Panc1 (cell line): ENCODE measurements around the gene RASGEF1C. TPM values are rescaled to one million over a fixed set of nuclear protein-coding genes. Genes with fewer than 3 reads are reported as not detected.

Experiments used
- ATAC-seq: fragments of 200-7000 bp; cut with Tn5 transposase; 2 replicates; pipeline ENCODE4 v1.9.1; 2020; ENCODE audit warnings: mild to moderate bottlenecking, moderate library complexity
- BruUV-seq: library from RNA; stranded (reverse); fragments of 400-500 nt; replicated peaks from 2 replicates; lab custom pipeline; 2021; lab: Mats Ljungman, UMichigan
- CTCF ChIA-PET: fragments of 300-600 bp; sonication (Branson Sonifier 250); formaldehyde crosslinking; loops from one replicate; lab custom pipeline; 2022; ENCODE audit warnings: antibody characterized with exemption; lab: Charles Lee
- POLR2A ChIA-PET: fragments of 300-600 bp; sonication (Branson Sonifier 250); formaldehyde crosslinking; loops from one replicate; lab custom pipeline; 2022; ENCODE audit warnings: antibody characterized with exemption; lab: Charles Lee
- DNase-seq: peaks from one replicate; pipeline ENCODE4 v3.0.0-alpha.2; 2010; ENCODE audit warnings: low read depth, low spot score
- H3K27ac ChIP-seq: 2 replicates; pipeline ENCODE4 v1.5.1; 2011; ENCODE audit warnings: mild to moderate bottlenecking, low read length, inconsistent platforms
- H3K27me3 ChIP-seq: fragments of 200-500 bp; sonication (Bioruptor generic); 2 replicates; pipeline ENCODE4 v1.6.0; 2014; ENCODE audit warnings: low read length, inconsistent platforms; ENCODE audit not compliant: control insufficient read depth, insufficient read depth
- H3K36me3 ChIP-seq: fragments of 200-500 bp; sonication (Bioruptor generic); 2 replicates; pipeline ENCODE4 v1.5.1; 2014; ENCODE audit warnings: inconsistent platforms, mild to moderate bottlenecking, low read length, moderate library complexity; ENCODE audit not compliant: control insufficient read depth, insufficient read depth
- H3K4me1 ChIP-seq: 2 replicates; pipeline ENCODE4 v1.5.1; 2011; ENCODE audit warnings: inconsistent platforms, mild to moderate bottlenecking, low read length, moderate library complexity; ENCODE audit not compliant: control insufficient read depth, insufficient read depth
- H3K4me3 ChIP-seq, 2 experiments: 2 replicates each; pipeline ENCODE4 v1.5.1; 2011 to 2012; ENCODE audit warnings: low read depth in 2 of 2, low read length in 2 of 2, mild to moderate bottlenecking in 2 of 2, inconsistent platforms in 1 of 2, moderate library complexity in 1 of 2
- H3K9me3 ChIP-seq: fragments of 200-500 bp; sonication (Bioruptor generic); 2 replicates; pipeline ENCODE4 v1.5.1; 2014; ENCODE audit warnings: low read depth, mild to moderate bottlenecking, inconsistent platforms, low read length, moderate library complexity; ENCODE audit not compliant: control insufficient read depth, insufficient read depth
- CTCF ChIP-seq: fragments of 450-650 bp; IDR thresholded peaks from 2 replicates; pipeline ENCODE4 v1.5.1; 2017; ENCODE audit warnings: mild to moderate bottlenecking
- POLR2AphosphoS5 ChIP-seq: IDR thresholded peaks from 2 replicates; pipeline ENCODE4 v1.6.1; 2012; ENCODE audit warnings: mild to moderate bottlenecking, low read depth, low read length, moderate library complexity
- REST ChIP-seq, 2 experiments: IDR thresholded peaks; 2 replicates each; pipeline ENCODE4 v1.6.1; 2011 to 2012; ENCODE audit warnings: low read depth in 2 of 2, control low read depth in 1 of 2, low read length in 1 of 2, mild to moderate bottlenecking in 1 of 2, moderate library complexity in 1 of 2; ENCODE audit not compliant: insufficient read depth in 1 of 2
- SIN3A ChIP-seq: IDR thresholded peaks from 2 replicates; pipeline ENCODE4 v1.6.1; 2012; ENCODE audit warnings: low read depth, mild to moderate bottlenecking, low read length, moderate library complexity, borderline replicate concordance; ENCODE audit not compliant: insufficient read depth
- TCF7L2 ChIP-seq: IDR thresholded peaks from 2 replicates; pipeline ENCODE4 v1.6.1; 2011; ENCODE audit warnings: mild to moderate bottlenecking, low read depth, low read length, inconsistent platforms
- in situ Hi-C: cut with HindIII; loops from 2 replicates; pipeline ENCODE4 v1.10.0; 2016; ENCODE audit warnings: low sequenced_read_pairs, low pct_unique_long_range_greater_than_20kb
- intact Hi-C: fragments of 100-400 bp; cut with micrococcal nuclease; formaldehyde crosslinking; loops from one replicate; pipeline ENCODE4 v1.10.0; 2022; ENCODE audit not compliant: unreplicated experiment
- total RNA-seq: library from RNA; stranded (reverse); gene quantifications from one replicate; pipeline ENCODE4 v1.2.1, GENCODE V29; 2021; ENCODE audit not compliant: unreplicated experiment

RASGEF1C gene
- total RNA-seq, 1 experiment from 2014 or later = 0.49 TPM

- intact Hi-C loops = no loop called here
- Histone ChIP-seq H3K27me3 (peaks cover 5% of the 10 kb centered on the region; the same call in 1 of the 2 replicates), H3K36me3 (no peaks in the 10 kb centered on the region), H3K27ac (no peak overlapping the region), H3K4me1 (no peaks in the 10 kb centered on the region), H3K9me3 (peaks cover 14% of the 10 kb centered on the region; the same call in 1 of the 2 replicates), H3K4me3 (no peak overlapping the region)
- DNase-seq (no peak), ATAC-seq (no peak)
- ChIA-PET POLR2A (no interaction called here), CTCF (no interaction called here)
- no TSS peak for BruUV-seq
- no peak for TF ChIP-seq REST (IDR thresholded peaks at IDR 0.05; ENCODE audit: insufficient read depth in 1 of 2, low read depth in 2 of 2, low read length in 1 of 2)
- no peak for TF ChIP-seq TCF7L2
- no peak for TF ChIP-seq SIN3A
- no peak for TF ChIP-seq POLR2AphosphoS5
- no peak for TF ChIP-seq CTCF
- in situ Hi-C loops = no loop called here
These were observed 103.1 kb downstream of the RASGEF1C start for GRCh38 chr5:180105827-180106312.

GRCh38 chr5:180104168-180104530, 104.9 kb downstream of the RASGEF1C start:
- ChIA-PET POLR2A (no interaction called here), CTCF (no interaction called here)

More at GRCh38 chr5:180104168-180104530, 104.9 kb downstream of the RASGEF1C start:
- no peaks in the 10 kb centered on the region for H3K36me3 ChIP-seq
- no peak overlapping the region for H3K27ac ChIP-seq
- H3K4me3 ChIP-seq = no peak overlapping the region
- intact Hi-C loops = no loop called here
- H3K4me1 ChIP-seq = no peaks in the 10 kb centered on the region
- peaks cover 14% of the 10 kb centered on the region; the same call in 1 of the 2 replicates for H3K9me3 ChIP-seq
- in situ Hi-C loops = no loop called here
- ATAC-seq (no peak), DNase-seq (no peak)
- TF ChIP-seq REST (IDR thresholded peaks at IDR 0.05; ENCODE audit: insufficient read depth in 1 of 2, low read depth in 2 of 2, low read length in 1 of 2) (no peak), SIN3A (no peak)
- no TSS peak for BruUV-seq
- peaks cover 5% of the 10 kb centered on the region; the same call in 1 of the 2 replicates for H3K27me3 ChIP-seq
